ENCODE measurements around the gene SERPINB4.

Gene SERPINB4

GRCh38 chr18:63626431-63626830 lies 17.6 kb downstream of the SERPINB4 start:
- DNase-seq = no peak

- DNase-seq = no peak
These were observed 19.2 kb downstream of the SERPINB4 start for GRCh38 chr18:63624863-63625262.

- no peak for DNase-seq
These were observed 24.4 kb downstream of the SERPINB4 start for GRCh38 chr18:63619661-63620060.

DNA sequence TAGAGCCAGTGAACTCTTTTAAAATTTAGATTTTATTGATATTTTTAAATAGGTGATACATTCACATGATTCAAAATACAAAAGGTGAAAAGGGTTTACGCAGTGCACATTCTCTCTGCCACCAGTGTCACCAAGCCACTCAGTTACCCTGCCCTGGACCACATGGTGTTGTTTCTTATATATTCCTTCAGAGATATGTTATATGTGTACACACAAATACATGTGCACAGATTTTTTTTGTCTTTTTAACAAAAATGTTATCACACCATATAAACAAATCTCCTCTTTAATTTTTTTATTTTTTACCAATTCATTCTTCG lies 26.2 kb downstream of the SERPINB4 start:
- no peak for DNase-seq

DNA sequence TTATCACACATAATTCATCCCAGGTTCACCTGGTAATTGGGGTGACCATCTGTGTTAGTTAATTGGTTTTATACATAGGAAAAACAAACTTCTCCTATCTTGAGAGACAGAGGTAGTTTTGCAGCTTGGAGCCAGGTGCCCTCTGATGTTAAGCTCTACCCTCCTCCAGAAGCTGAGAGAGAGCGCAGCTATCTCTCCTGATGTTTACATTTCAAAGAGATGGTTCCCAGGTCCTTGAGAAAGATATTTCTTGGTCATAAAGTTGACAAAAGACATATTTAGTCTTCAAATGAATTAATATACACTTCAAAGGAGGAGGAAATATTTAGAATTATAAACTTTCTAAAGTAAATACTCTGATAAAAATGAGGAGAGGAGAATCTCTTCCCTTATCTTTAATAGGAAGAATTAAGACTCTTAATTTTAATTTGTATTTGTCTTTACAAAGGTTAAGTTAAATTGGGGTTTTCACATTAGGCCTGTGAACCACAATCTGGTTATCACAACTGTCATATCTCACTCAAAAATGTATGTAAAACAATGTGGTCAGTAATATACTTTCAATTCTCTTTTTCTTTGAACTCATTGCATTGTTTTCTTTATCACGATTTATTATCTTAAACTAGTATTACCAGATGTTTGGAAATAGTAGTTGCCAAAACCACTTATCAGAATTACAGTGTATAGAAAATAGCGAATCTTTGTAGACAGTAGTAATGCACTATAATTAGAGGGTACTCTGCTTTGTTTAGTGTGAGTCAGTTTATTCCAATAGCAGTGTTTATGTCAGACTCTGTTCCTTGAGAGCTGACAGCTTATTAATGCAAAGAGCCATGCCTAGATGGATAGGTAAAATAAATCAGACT lies 26.8 kb downstream of the SERPINB4 start:
- DNase-seq = no peak

DNA sequence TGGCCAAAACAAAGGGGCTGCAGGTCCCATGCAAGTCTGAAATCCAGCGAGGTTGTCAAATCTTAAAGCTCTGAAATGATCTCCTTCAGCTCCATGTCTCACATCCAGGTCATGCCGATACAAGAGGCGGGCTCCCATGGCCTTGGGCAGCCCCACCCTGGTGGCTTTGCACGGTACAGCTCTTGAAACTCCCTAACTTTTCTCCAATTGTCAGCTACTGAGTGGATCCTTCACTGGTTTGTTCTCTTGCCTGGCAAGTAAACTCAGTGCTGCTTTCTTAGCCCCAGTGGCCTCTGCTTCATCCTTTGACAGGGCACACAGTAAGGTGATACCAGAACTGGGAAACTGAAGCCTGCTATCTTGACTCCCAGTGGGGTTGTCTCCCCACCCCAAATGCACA lies 30.6 kb downstream of the SERPINB4 start:
- DNase-seq = no peak

DNA sequence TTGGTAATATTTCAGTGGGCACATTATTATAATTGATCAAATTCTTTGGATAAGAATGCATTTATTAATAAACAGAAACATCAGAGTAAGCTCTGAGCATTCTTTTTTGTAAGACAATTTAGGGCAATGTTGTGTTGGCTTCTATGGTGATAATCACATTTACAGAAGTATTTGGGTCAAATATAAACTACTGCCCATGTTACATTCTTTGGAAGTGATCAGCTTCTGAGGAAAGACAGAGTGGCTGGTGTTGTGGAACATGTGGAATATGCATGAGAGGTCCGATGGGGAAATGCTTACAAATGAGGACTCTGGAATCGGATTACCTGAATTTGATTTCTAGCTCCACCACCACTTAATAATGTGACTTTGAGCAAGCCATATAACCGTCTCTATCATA lies 37.5 kb downstream of the SERPINB4 start:
- no peak for DNase-seq

GRCh38 chr18:63604791-63605567 lies 39.1 kb downstream of the SERPINB4 start:
- no peak for DNase-seq

DNA sequence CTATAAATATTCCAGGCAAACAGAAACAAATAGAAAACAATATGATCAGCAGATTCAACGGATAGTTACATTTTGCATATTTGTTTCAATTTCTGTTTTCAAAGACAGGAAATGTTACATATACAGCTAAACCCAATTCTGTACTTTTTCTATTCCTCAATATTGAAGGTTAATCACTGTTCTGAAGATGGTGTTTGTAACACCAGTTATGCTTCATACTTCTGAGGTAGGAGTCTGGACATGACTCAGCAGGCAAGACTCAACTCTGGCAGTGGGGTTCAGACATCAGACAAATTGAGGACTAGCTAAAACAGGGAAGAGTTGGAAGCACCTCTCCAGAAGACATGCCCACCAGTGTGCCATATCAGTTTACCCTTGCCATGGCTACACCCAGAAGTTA lies 40.3 kb downstream of the SERPINB4 start:
- no peak for DNase-seq

GRCh38 chr18:63603355-63603754 lies 40.7 kb downstream of the SERPINB4 start:
- no peak for DNase-seq

- no peak for DNase-seq
These were observed 47.1 kb downstream of the SERPINB4 start for GRCh38 chr18:63596964-63597363.

DNA sequence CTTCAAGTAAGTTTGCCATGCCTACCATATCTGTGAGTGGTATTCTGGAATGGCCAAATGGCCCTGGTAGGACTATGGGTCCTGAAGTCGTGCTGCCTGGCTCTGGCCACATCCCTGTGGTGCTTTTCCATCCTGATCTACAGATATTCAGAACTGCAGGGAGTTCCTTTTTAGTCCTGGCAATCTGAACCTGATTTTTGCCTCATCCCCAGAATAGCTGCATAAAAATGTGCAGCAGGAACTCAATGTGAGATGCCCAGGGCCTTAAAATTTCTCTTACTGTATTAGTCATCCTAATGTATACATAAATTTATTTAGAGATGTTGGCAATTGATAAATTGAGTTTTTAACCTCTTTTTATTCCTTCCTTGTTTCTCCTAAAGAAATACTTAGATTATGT lies 51.6 kb downstream of the SERPINB4 start:
- no peak for DNase-seq

DNA sequence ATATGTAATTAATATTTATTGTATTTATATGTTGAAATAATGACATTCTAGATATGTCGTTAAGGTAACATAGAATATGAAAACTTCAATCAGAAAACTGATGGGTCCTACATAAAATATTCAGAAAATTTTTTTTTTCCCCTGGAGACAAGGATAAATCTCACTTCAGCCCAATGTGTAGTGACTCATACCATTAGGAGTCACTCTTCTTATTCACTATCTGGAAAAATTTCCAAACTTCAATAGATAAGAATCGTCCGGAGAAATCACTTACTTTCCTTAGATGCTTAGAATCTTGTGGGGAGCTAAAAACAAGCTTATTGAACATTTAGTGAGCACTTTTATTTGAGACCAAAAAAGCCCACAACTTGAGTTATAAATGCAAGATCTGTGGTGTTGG lies 52.3 kb downstream of the SERPINB4 start:
- no peak for DNase-seq

- DNase-seq = no peak
These were observed 52.9 kb downstream of the SERPINB4 start for GRCh38 chr18:63590966-63591695.

- DNase-seq = no peak
These were observed 53.7 kb downstream of the SERPINB4 start for GRCh38 chr18:63590373-63590772.

DNA sequence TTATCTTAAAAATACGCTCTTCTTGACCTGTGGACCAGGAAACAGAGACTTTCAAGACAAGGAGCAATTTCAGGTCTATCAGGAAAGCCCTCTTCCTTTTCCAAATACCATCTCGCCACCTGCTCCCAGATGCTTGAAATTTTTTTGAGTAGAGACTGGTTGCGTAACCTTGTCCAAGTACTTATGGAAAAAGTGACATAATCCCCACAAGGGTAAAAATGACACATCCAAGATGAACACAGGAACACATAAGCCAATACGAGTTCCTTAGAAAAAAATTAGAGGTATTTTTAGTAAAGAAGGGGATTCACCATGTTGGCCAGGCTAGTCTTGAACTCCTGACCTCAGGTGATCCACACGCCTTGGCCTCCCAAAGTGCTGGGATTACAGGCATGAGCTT lies 55.1 kb downstream of the SERPINB4 start:
- no peak for DNase-seq
